Stimulated activated naive B cell treated with anti-CD40 and anti-IgM and Interleukin-4, amounts not matched to agents 10 μg/mL and 1 μg/mL and 100 μg/mL, for 72 hours (primary cell): ENCODE measurements around the gene FOXJ1.
A peak's percentile ranks its signal among the peaks of the same experiment; 100 is the strongest.

Source experiments
- ATAC-seq, 2 donors: fragments of 150-1000 bp; cut with Tn5 transposase; replicated peaks; 2 replicates each; pipeline ENCODE4 v1.10.0; 2021; ENCODE audit warnings: moderate library complexity in 1 of 2
- DNase-seq: peaks from one replicate; pipeline ENCODE4 v3.0.0; 2021
- H3K27ac Mint-ChIP-seq: one replicate; pipeline ENCODE4 v1.8.0; 2022; ENCODE audit warnings: mild to moderate bottlenecking, mixed read lengths
- H3K27me3 Mint-ChIP-seq, 2 donors: one replicate each; pipeline ENCODE4 v1.8.0; 2022; ENCODE audit warnings: mixed read lengths in 2 of 2
- H3K36me3 Mint-ChIP-seq, 2 donors: one replicate each; pipeline ENCODE4 v1.8.0; 2022; ENCODE audit warnings: mixed read lengths in 2 of 2, mild to moderate bottlenecking in 1 of 2
- H3K4me1 Mint-ChIP-seq, 2 donors: one replicate each; pipeline ENCODE4 v1.8.0; 2022; ENCODE audit warnings: mixed read lengths in 2 of 2, mild to moderate bottlenecking in 1 of 2
- H3K4me3 Mint-ChIP-seq, 2 donors: one replicate each; pipeline ENCODE4 v1.8.0; 2022; ENCODE audit warnings: mild to moderate bottlenecking in 2 of 2, mixed read lengths in 2 of 2, moderate library complexity in 1 of 2
- H3K9me3 Mint-ChIP-seq, 2 donors: one replicate each; pipeline ENCODE4 v1.8.0; 2022; ENCODE audit warnings: mixed read lengths in 2 of 2, mild to moderate bottlenecking in 1 of 2

The FOXJ1 gene

DNA sequence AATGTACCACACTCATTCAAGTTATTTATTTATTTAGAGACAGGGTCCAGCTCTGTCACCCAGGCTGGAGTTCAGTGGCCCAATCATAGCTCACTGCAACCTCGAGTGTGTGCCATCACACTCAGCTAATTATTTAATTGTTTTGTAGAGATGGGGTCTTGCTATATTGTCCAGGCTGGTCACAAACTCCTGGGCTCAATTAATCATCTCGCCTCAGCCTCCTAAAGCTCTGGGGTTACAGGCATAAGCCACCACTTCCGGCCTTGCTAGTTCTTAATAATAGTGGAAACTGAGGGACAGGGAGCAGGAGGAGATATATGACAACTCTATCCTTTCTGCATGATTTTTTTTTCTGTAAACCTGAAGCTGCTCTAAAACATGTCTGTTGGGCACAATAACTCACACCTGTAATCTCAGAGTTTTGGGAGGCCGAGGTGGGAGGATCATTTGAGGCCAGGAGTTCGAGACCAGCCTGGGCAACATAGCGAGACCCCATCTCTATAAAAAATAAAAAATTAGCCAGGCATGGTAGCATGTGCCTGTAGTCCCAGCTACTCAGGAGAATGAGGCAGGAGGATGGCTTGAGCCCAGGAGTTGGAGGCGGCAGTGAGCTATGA lies 25.8 kb downstream of the FOXJ1 start:
- ATAC-seq (no peak), DNase-seq (no peak)
- H3K27ac Mint-ChIP-seq = no peak overlapping the region
- no peak overlapping the region for H3K4me3 Mint-ChIP-seq
- H3K9me3 Mint-ChIP-seq = peaks cover 4 to 5% of the 10 kb centered on the region in 2 donors
- peaks cover 4 to 7% of the 10 kb centered on the region in 2 donors for H3K4me1 Mint-ChIP-seq
- peaks cover 4 to 6% of the 10 kb centered on the region in 2 donors for H3K36me3 Mint-ChIP-seq
- H3K27me3 Mint-ChIP-seq = peaks cover 5% of the 10 kb centered on the region in 2 donors

DNA sequence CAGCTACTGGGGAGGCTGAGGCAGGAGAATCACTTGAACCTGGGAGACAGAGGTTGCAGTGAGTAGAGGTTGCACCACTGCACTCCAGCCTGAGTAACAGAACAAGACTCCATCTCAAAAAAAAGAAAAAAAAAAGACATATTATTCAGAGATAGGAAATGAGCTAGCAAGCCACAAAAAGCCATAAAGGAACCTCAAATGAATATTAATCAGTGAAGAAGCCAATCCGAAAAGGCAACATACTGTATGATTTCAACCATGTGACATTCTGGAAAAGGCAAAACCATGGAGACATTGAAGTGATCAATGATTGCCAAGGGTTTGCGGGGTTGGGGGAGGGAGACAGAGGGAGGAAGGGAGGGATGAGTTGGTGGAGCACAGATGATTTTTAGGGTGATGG lies 29.1 kb downstream of the FOXJ1 start:
- peaks cover 4 to 6% of the 10 kb centered on the region in 2 donors for H3K36me3 Mint-ChIP-seq
- peaks cover 4 to 5% of the 10 kb centered on the region in 2 donors for H3K9me3 Mint-ChIP-seq
- ATAC-seq (no peak), DNase-seq (no peak)
- H3K4me3 Mint-ChIP-seq = no peak overlapping the region
- H3K27me3 Mint-ChIP-seq = peaks cover 5% of the 10 kb centered on the region in 2 donors
- H3K4me1 Mint-ChIP-seq = no peaks in the 10 kb centered on the region
- H3K27ac Mint-ChIP-seq = no peak overlapping the region

DNA sequence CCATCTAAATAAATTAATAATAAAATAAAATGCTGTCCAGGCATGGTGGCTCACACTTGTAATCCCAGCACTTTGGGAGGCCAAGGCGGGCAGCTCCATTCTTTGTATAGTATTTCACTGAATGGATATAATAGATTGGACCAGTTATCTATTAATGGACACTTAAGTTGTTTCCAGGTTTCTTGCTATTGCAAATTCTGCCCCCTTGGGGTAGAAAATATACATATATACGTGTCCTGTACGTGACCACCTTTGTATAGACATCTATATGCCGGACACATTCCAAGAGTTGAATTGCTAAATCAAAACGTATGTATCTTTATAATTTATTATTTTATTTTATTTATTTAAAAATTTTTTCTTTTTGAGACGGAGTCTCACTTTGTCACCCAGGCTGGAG lies 33.5 kb downstream of the FOXJ1 start:
- Mint-ChIP-seq H3K4me1 (peaks cover 6 to 7% of the 10 kb centered on the region in 2 donors), H3K36me3 (peaks cover 0 to 1% of the 10 kb centered on the region in 2 donors), H3K9me3 (no peaks in the 10 kb centered on the region), H3K27ac (no peak overlapping the region), H3K4me3 (no peak overlapping the region), H3K27me3 (no peaks in the 10 kb centered on the region)
- DNase-seq = no peak
- no peak for ATAC-seq

DNA sequence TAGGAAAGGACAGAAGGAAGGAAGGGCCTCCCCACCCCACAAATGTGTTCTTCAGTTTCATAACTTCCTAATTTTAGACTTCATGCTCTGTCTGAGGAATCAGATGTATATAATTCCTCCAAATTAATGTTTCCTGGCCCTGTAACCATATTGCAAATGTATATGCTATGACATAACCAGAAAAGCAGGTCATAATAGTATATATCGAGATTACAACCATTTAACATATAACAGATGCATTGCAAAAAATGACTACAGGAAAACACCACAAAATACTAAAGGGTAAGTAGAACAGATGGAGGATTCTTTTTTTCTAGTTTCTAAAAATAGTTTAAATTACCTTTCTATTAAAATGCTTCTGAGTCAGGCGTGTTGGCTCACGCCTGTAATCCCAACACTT lies 34.3 kb downstream of the FOXJ1 start:
- H3K36me3 Mint-ChIP-seq = peaks cover 2 to 3% of the 10 kb centered on the region in 2 donors

DNA sequence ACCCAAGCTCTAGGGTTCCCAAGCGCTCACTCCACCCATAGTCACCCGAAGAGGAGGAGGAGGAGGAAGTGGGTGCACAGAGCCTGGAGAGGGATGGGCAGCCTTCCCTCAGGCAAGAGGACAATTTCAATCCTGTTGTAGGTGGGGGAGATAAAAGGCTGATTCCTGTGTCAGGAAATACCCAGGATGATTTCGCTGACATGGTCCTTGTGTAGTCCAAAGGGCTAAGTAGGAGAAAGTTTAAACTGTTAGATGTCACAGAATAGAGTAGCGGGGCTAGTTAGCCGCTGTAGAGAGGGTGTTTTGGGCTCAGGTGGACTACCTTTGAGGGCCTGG lies 36.2 kb downstream of the FOXJ1 start:
- ATAC-seq (no peak), DNase-seq (no peak)
- H3K4me3 Mint-ChIP-seq = peak overlapping the region; percentile 93 to 99
- no peaks in the 10 kb centered on the region for H3K9me3 Mint-ChIP-seq
- H3K27me3 Mint-ChIP-seq = no peaks in the 10 kb centered on the region
- peaks cover 11 to 14% of the 10 kb centered on the region in 2 donors for H3K36me3 Mint-ChIP-seq
- peaks cover 12 to 18% of the 10 kb centered on the region in 2 donors for H3K4me1 Mint-ChIP-seq
- H3K27ac Mint-ChIP-seq = peak overlapping the region; percentile 73

More for the DNA sequence above, 34.3 kb downstream of the FOXJ1 start:
- no peaks in the 10 kb centered on the region for H3K27me3 Mint-ChIP-seq
- DNase-seq (no peak), ATAC-seq (no peak)
- H3K4me3 Mint-ChIP-seq = no peak overlapping the region
- H3K27ac Mint-ChIP-seq = no peak overlapping the region
- peaks cover 9 to 10% of the 10 kb centered on the region in 2 donors for H3K4me1 Mint-ChIP-seq
- no peaks in the 10 kb centered on the region for H3K9me3 Mint-ChIP-seq

DNA sequence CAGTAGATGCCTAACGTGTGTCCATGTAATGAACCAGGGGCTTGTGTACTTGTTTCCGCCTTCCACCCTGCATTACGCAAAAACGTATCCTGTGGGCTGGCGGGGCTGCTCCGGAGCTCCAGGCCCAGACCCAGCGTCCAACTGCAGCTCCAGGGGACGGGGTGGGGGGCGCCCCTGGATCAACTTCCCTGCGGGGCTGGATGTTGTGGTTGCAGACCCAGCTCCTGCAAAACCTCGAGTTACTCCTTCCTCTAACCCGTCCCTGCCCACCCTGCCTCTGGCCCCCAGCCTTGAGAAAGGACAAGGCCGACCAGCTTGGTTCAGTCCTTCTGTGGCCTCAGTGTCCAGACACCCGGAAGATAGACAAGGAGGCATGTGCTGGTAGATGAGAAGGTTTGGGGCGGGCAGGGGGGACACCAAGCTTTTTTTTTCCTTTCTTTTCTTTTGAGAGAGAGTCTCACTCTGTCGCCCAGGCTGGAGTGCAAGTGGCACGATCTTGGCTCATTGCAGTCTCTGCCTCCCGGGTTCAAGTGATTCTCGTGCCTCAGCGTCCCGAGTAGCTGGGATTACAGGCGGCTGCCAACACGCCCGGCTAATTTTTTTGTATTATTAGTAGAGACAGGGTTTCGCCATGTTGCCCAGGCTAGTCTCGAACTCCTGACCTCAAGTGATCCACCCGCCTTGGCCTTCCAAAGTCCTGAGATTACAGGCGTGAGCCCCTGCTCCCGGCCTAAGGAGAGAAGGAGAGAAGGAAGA lies 36.7 kb downstream of the FOXJ1 start:
- H3K27me3 Mint-ChIP-seq = no peaks in the 10 kb centered on the region

DNA sequence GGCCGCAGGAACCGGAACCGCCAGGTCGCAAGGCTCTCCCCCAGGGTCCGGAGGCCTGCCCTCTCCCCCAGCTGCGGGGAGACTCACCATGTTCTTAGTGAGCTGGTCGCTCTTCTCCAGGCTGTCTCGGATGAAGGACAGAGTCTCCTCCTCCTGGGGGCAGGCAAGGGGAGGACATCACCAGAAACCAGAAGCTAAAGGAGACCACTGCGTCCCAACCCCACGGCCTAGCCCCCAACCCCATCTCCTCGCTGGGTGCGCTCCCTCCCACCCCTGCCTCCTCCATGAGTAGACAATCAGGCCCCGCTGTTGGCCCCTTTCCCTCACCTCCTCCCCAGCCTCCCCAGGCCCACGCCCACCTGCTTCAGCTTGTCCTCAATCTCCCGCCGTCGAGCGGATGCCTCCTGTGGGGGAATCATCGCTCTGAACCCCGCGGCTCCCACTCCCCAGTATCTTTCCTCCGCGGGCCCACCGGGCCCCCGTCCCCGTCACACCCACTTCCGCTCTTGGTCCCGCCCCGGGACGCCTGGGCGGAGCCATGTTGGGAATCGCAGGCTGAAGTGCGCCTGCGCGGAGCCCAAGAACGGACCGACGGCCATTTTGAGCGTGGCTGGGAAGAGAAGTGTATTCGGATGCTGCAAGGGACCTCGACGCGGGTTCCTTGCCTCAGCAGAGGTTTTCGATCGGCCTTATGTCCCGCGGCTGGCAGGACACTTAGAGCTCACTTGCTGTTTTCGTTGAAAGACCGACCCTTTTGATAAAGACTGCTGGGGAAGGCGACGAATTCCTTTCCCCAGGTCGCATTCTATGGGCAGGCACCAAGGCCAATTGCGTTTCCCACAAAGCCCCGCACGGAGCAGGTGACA lies 37.5 kb downstream of the FOXJ1 start, which contains the start of gene EXOC7:
EXOC7 (minus strand) TSS at position 514 of the 866 bp plus-strand sequence; CDS start at position 419, 95 bp downstream.
- no peaks in the 10 kb centered on the region for H3K9me3 Mint-ChIP-seq
- peak within 1 kb of the TSS; percentile 93 to 99 for H3K4me3 Mint-ChIP-seq
- no peaks in the 10 kb centered on the region for H3K27me3 Mint-ChIP-seq
- ATAC-seq (peak; percentile 93 to 96), DNase-seq (peak; percentile 91)
- H3K36me3 Mint-ChIP-seq = peaks cover 17 to 19% of the 10 kb centered on the region in 2 donors
- peak within 1 kb of the TSS; percentile 96 for H3K27ac Mint-ChIP-seq
- peaks cover 12 to 18% of the 10 kb centered on the region in 2 donors for H3K4me1 Mint-ChIP-seq

More for the DNA sequence above, 36.7 kb downstream of the FOXJ1 start:
- ATAC-seq (no peak), DNase-seq (no peak)
- Mint-ChIP-seq H3K4me3 (peak overlapping the region; percentile 93 to 99), H3K36me3 (peaks cover 14 to 15% of the 10 kb centered on the region in 2 donors), H3K9me3 (no peaks in the 10 kb centered on the region), H3K4me1 (peaks cover 12 to 18% of the 10 kb centered on the region in 2 donors), H3K27ac (peak overlapping the region; percentile 73)

DNA sequence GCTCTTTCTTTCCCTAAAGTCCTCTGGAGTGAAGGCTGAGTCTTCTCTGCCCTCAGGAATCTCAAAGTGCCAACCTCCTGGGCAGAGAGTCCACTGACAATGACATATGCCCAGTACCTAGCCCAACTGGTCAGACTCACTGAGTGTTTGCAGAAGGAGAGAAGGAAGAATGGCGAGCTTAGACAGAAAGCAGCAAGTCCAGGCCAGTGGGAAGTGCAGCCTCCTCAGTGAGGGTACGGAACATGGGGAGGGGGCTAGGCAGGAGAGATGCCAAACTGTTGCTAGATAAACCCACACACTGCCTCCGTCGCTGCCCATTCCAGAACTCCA lies 38.1 kb downstream of the FOXJ1 start:
- Mint-ChIP-seq H3K9me3 (no peaks in the 10 kb centered on the region), H3K27me3 (no peaks in the 10 kb centered on the region), H3K27ac (peak overlapping the region; percentile 96), H3K4me3 (peak overlapping the region; percentile 93 to 99), H3K4me1 (peaks cover 12 to 18% of the 10 kb centered on the region in 2 donors), H3K36me3 (peaks cover 19 to 21% of the 10 kb centered on the region in 2 donors)
- ATAC-seq (no peak), DNase-seq (no peak)

DNA sequence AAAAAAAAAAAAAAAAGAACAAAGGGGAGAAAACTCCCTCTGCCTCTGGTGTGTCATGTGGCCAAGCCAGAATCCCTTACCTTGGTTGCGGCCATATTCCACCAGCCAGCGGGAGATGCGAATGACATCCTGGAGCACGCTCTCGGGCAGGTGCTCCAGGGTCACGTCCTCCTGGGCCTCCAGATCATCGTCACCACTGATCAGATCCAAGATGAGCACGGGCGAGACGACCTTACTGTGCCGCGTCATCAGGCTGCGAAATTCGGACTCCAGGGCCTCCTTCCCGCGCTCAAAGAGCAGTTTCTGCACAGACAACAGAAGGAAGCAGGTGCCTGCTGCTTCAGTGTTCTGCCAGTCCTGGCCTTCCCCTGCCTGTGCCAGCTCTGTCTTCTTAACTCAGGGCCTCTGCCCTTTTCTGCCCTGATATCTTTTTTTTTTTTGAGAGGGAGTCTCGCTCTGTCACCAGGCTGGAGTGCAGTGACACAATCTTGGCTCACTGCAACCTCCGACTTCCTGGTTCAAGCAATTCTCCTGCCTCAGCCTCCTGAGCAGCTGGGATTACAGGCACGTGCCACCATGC lies 43.2 kb downstream of the FOXJ1 start:
- H3K27me3 Mint-ChIP-seq = no peaks in the 10 kb centered on the region
- H3K4me3 Mint-ChIP-seq = no peak overlapping the region
- peaks cover 10 to 18% of the 10 kb centered on the region in 2 donors for H3K4me1 Mint-ChIP-seq
- ATAC-seq (no peak), DNase-seq (no peak)
- no peak overlapping the region for H3K27ac Mint-ChIP-seq
- peaks cover 34 to 55% of the 10 kb centered on the region in 2 donors for H3K36me3 Mint-ChIP-seq
- no peaks in the 10 kb centered on the region for H3K9me3 Mint-ChIP-seq

DNA sequence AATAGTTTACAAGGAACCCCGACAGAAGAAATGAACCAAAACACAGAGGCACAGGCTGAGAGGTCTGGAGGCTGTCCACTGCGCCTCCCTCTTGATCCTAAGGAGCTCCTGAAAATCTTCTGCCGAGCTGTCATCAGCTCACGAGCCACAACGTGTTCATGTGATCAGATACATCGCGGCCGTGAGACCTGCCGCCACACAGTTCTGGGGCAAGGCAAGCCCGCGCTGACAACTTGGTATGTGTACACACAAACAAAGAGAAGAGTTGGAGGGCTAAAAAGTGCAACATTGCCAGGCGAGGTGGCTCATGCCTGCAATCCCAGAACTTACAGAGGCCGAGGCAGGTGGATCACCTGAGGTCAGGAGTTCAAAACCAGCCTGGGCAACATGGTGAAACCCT lies 45.1 kb downstream of the FOXJ1 start:
- Mint-ChIP-seq H3K27ac (no peak overlapping the region), H3K27me3 (no peaks in the 10 kb centered on the region), H3K4me1 (peaks cover 3 to 5% of the 10 kb centered on the region in 2 donors), H3K9me3 (no peaks in the 10 kb centered on the region), H3K36me3 (peaks cover 36 to 58% of the 10 kb centered on the region in 2 donors), H3K4me3 (no peak overlapping the region)
- DNase-seq (no peak), ATAC-seq (no peak)

DNA sequence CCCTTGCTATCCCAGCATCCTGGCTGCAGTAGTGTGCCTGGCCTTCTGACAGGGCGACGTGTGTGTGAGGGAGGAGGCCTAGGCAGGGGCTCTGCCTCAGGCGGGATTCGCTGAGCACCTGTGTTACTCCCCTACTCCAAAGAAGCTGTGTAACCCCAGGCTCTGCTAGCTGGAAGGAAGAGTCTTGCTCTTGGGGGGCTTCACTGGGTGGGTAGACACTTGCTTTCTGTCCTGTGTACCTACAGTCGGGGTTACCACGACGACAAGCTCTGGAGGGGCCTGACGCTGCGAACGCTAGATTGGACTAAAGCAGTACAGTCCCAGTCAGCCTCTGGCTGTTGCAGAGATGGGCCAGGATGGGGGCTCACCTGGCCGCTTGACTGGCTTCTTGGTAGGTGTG lies 47.0 kb downstream of the FOXJ1 start:
- no peaks in the 10 kb centered on the region for H3K27me3 Mint-ChIP-seq
- peaks cover 3 to 4% of the 10 kb centered on the region in 2 donors for H3K4me1 Mint-ChIP-seq
- H3K9me3 Mint-ChIP-seq = no peaks in the 10 kb centered on the region
- peaks cover 41 to 67% of the 10 kb centered on the region in 2 donors for H3K36me3 Mint-ChIP-seq
- no peak overlapping the region for H3K4me3 Mint-ChIP-seq
- H3K27ac Mint-ChIP-seq = no peak overlapping the region
- DNase-seq (no peak), ATAC-seq (no peak)

DNA sequence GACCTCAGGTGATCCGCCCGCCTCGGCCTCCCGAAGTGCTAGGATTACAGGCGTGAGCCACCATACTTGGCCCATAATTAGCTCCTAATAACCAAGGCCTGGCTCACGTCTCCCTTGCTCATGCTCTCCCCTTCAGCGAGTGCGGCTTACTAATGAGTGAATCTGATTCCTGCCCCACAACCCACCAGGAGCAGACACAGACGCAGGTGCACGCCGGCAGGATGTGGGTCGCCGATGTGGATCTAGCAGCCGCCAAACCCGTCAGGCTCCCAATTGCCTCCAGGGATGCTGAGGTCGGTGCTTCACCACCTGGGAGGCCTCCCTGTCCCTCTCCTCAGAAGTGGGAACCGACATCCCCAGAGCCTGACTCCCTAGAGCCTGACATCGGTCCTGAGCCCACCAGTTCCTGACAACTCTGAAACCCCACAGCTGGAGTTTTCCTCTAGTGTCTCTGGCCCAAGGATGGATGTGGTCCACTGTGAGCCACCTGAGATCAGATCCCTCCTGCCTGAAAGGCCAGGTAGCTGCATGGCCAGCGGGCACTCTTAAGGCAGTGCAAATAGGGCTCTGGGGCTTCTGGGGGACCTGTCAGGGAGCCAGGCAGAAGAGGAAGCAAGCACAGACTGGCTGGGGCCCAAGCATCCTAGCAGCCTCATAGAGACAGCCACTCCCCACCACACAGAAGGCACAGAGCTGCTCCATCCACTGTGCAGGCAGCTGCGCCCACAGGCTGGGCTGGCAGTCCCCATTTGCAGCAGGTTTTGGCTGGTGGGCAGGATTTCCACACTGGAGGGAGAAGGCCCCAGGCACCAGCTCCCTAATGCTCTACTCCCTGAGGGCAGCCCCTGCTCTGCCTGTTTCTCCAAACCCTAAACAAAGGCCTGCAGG lies 48.3 kb downstream of the FOXJ1 start:
- Mint-ChIP-seq H3K36me3 (peaks cover 46 to 68% of the 10 kb centered on the region in 2 donors), H3K4me3 (no peak overlapping the region), H3K4me1 (peaks cover 3 to 4% of the 10 kb centered on the region in 2 donors), H3K9me3 (no peaks in the 10 kb centered on the region), H3K27ac (no peak overlapping the region), H3K27me3 (no peaks in the 10 kb centered on the region)
- no peak for ATAC-seq
- DNase-seq = no peak

DNA sequence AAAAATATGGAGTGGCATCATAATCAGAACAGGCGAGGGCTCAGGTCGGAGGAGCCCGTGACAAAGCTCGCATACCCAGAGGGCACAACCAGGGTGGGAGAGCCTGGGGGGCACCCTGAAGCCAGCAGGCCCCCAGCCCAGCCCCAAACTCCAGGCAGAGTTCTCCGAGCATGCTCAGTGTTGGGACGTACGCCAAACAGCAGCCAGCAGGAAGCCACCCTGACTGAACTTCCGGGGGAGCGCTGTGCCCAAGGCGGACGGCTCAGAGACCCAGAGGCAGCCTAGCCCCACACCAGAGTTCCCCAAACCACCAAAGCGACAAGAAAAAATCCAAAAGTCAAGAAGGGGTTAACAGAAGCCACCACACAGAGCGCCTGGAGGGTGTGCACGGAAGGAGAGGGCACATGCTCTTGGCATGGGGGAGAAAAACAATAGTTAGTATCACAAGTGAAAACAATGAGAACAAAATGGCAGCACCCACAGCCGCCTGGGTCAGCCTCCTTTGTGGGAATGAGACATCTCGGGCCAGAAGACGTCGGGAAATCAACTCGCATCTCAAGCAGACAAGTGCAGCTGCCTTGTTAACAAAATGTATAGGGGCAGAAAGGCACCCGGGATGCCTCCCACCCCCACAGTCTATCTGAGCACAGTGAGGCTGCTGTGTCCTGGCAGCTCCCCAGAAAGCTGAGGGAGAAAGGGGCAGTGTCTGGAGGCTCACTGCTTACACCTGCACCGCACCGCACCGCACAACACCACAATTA lies 49.3 kb downstream of the FOXJ1 start:
- Mint-ChIP-seq H3K27ac (no peak overlapping the region), H3K9me3 (no peaks in the 10 kb centered on the region), H3K4me1 (peaks cover 3 to 4% of the 10 kb centered on the region in 2 donors), H3K27me3 (no peaks in the 10 kb centered on the region), H3K36me3 (peaks cover 53 to 63% of the 10 kb centered on the region in 2 donors), H3K4me3 (peak overlapping the region in 1 of 2 donors; percentile 60)
- ATAC-seq (no peak), DNase-seq (no peak)
